Osteoblast (primary cell): ENCODE data around the gene EPB41. TPM values are rescaled to one million over a fixed set of nuclear protein-coding genes. Genes with fewer than 3 reads are reported as not detected.

Experiments used
- DNase-seq: peaks from one replicate; pipeline ENCODE4 v3.0.0; 2011; ENCODE audit warnings: low spot score, mixed read lengths; ENCODE audit not compliant: insufficient read length; ENCODE audit errors: missing footprints
- H2AFZ ChIP-seq: 2 replicates; pipeline ENCODE4 v1.6.0; 2011; ENCODE audit warnings: mild to moderate bottlenecking, low read length
- H3K27ac ChIP-seq: 2 replicates; pipeline ENCODE4 v1.5.1; 2011; ENCODE audit warnings: mild to moderate bottlenecking, low read depth, low read length, moderate library complexity
- H3K27me3 ChIP-seq: 2 replicates; pipeline ENCODE4 v1.6.0; 2012; ENCODE audit warnings: mild to moderate bottlenecking, control low read depth, inconsistent platforms, low read length, moderate library complexity; ENCODE audit not compliant: insufficient read depth
- H3K36me3 ChIP-seq: 2 replicates; pipeline ENCODE4 v1.5.1; 2011; ENCODE audit warnings: mild to moderate bottlenecking, low read length, control low read depth, moderate library complexity; ENCODE audit not compliant: insufficient read depth
- H3K4me1 ChIP-seq: 2 replicates; pipeline ENCODE4 v1.5.1; 2011; ENCODE audit warnings: mild to moderate bottlenecking, low read length, control low read depth, moderate library complexity; ENCODE audit not compliant: insufficient read depth
- H3K4me2 ChIP-seq: 2 replicates; pipeline ENCODE4 v1.6.0; 2011; ENCODE audit warnings: mild to moderate bottlenecking, low read length; ENCODE audit not compliant: insufficient read depth
- H3K4me3 ChIP-seq: fragments of 200-600 bp; sonication (generic); 3 replicates; pipeline ENCODE4 v1.5.1; 2012; ENCODE audit warnings: mild to moderate bottlenecking, low read length, inconsistent platforms; ENCODE audit not compliant: insufficient read depth
- H3K79me2 ChIP-seq: 2 replicates; pipeline ENCODE4 v1.6.0; 2012; ENCODE audit warnings: mild to moderate bottlenecking, low read length, control low read depth, inconsistent platforms; ENCODE audit not compliant: insufficient read depth
- H3K9me3 ChIP-seq: 2 replicates; pipeline ENCODE4 v1.5.1; 2011; ENCODE audit warnings: low read depth, low read length, control low read depth
- H4K20me1 ChIP-seq: 2 replicates; pipeline ENCODE4 v1.6.0; 2012; ENCODE audit warnings: mild to moderate bottlenecking, low read length, control low read depth; ENCODE audit not compliant: insufficient read depth
- CTCF ChIP-seq: IDR thresholded peaks from 2 replicates; pipeline ENCODE4 v1.5.1; 2011; ENCODE audit warnings: mild to moderate bottlenecking, low read depth, low read length, moderate library complexity; ENCODE audit errors: extremely low read depth
- total RNA-seq: library from RNA; depleted of rRNA; stranded (reverse); fragments of >200 nt; gene quantifications from 2 replicates; pipeline ENCODE4 v1.2.3, GENCODE V29; 2012

Gene EPB41
- total RNA-seq, 1 donor = 20.6 TPM

- no peak overlapping the region for H3K4me2 ChIP-seq
- H3K27me3 ChIP-seq = no peaks in the 10 kb centered on the region
- no peaks in the 10 kb centered on the region for H3K79me2 ChIP-seq
- H4K20me1 ChIP-seq = no peaks in the 10 kb centered on the region
- no peaks in the 10 kb centered on the region for H3K36me3 ChIP-seq
- no peak overlapping the region for H3K4me3 ChIP-seq
- DNase-seq = no peak
- TF ChIP-seq CTCF = no peak
- H3K27ac ChIP-seq = no peak overlapping the region
- no peaks in the 10 kb centered on the region for H3K9me3 ChIP-seq
- H3K4me1 ChIP-seq = no peaks in the 10 kb centered on the region
- H2AFZ ChIP-seq = no peak overlapping the region
These were observed 5.2 kb upstream of the EPB41 start for GRCh38 chr1:28909198-28909597.

- H3K27me3 ChIP-seq = no peaks in the 10 kb centered on the region
These were observed 3.8 kb upstream of the EPB41 start for GRCh38 chr1:28910379-28911115.

DNA sequence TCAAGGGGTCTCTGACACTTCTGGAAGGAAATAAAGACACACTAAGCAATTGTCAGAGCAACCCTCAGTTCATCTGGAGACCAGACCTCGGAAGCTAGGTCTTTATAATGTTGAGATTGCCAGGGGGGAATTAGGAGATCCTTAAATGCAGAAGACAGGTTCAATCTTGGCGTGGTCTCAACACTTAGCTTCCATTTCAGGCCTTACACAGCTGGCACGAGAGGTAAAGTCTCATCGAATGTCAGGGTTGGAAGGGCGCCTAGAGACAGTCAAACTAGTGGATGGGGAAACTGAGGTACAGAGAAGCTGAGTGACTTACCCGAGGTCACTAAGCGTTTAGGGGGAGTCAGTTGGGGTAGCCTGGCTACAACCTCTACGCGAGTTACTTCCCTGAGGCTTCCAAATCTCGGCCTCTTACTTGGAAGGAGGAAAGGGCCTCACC is 562 bp upstream of the EPB41 start:
- Histone ChIP-seq H2AFZ (peak overlapping the region; percentile 83), H3K4me1 (no peaks in the 10 kb centered on the region), H3K4me2 (peak overlapping the region; percentile 84), H3K9me3 (no peaks in the 10 kb centered on the region), H4K20me1 (no peaks in the 10 kb centered on the region), H3K27me3 (no peaks in the 10 kb centered on the region), H3K4me3 (peak overlapping the region; percentile 73), H3K27ac (no peak overlapping the region), H3K36me3 (no peaks in the 10 kb centered on the region), H3K79me2 (no peaks in the 10 kb centered on the region)
- no peak for DNase-seq
- no peak for TF ChIP-seq CTCF

More at GRCh38 chr1:28910379-28911115, 3.8 kb upstream of the EPB41 start:
- Histone ChIP-seq H3K4me2 (no peak overlapping the region), H3K79me2 (no peaks in the 10 kb centered on the region), H4K20me1 (no peaks in the 10 kb centered on the region), H3K4me3 (no peak overlapping the region), H3K36me3 (no peaks in the 10 kb centered on the region), H3K9me3 (no peaks in the 10 kb centered on the region), H2AFZ (no peak overlapping the region), H3K27ac (no peak overlapping the region), H3K4me1 (no peaks in the 10 kb centered on the region)
- DNase-seq = no peak
- TF ChIP-seq CTCF = no peak

- H3K4me1 ChIP-seq = no peaks in the 10 kb centered on the region
- DNase-seq = peak; percentile 85
- H3K36me3 ChIP-seq = no peaks in the 10 kb centered on the region
- no peaks in the 10 kb centered on the region for H3K27me3 ChIP-seq
- TF ChIP-seq CTCF = no peak
- H3K4me2 ChIP-seq = peak overlapping the region; percentile 84
- H3K79me2 ChIP-seq = no peaks in the 10 kb centered on the region
- H3K27ac ChIP-seq = no peak overlapping the region
- H4K20me1 ChIP-seq = no peaks in the 10 kb centered on the region
- H3K9me3 ChIP-seq = no peaks in the 10 kb centered on the region
- H2AFZ ChIP-seq = peak overlapping the region; percentile 39
- H3K4me3 ChIP-seq = peak overlapping the region; percentile 73
These were observed 894 bp downstream of the EPB41 start for GRCh38 chr1:28915031-28915895.
